HG02970 (cell line): ENCODE measurements around the gene NINJ2.
"Not testable (repeated sequence)": the region's sequence is repeated elsewhere in the genome, so short reads cannot be mapped to it uniquely, and the experiment has no call there.

ENCODE experiments used
- ATAC-seq: cut with Tn5 transposase; IDR thresholded peaks from one replicate; pipeline ENCODE4 v1.9.1; 2021; ENCODE audit warnings: mild to moderate bottlenecking, moderate library complexity, moderate number of reproducible peaks; ENCODE audit not compliant: unreplicated experiment, low FRiP score

The NINJ2 gene

DNA sequence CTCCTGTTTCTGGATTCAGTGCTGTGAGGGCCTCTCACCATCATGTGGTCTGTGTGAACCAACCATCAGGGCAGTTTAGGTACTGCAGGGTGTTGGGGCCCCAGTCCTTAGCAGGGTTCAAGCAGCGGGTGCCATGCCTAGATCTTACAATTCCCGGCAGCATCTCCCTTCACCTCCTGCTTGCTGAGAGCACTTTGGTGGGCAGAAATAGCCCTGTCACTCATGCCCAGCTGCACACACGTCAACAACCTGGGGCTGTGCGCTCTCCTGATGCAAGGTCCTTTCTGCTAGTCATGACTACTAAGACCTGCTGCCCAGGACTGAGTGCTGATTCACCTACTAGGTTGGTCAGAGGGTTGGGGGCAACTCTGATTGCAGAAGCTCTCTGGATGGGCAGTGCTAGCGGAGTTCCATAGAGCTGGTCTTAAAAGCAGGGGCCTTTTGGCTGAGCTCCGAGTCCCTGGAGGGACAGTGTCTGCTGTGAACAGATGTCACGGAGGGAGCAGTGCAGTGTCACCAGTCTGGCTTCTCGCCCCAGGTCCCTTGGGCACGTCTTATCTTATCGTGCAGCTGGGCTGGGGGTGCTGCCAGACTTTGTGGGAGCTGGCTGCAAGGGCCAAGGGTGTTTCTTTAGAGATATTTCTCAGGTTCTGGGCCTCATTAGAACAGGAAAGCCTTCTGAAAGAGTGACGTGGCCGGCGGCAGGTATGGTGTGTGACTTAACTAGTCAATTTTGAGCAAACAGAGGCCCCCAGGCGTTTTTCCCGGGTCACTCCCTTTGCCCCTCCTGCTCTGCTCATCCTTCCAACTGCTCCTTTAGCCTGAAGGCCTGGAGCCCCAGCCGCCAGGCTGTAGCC lies 71.8 kb downstream of the NINJ2 start:
- no peak for ATAC-seq

DNA sequence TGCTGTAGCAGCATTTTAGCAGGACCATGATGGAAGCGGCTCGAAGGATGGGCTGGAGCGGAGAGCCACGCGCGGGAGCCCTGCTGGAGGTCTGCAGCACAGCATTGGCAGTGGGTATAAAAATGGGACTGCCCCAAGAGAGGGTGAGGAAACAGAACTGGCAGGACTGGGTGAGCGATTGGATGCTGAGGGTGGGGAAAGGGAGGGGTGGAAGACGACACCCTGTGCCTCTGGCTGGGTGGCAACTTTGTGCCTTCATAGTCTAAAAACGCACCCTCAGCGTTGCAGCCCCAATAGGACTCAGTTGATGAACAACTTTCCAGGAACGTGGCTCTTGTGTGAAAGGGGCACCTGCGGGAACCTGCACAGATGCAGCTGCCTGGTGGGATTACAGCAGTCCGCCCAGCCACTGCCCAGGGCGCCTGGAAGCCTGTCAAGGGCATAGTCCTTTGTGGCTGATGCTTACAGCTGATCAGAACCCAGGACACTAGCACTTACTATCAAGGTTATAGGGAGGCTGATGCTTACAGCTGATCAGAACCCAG lies 73.0 kb downstream of the NINJ2 start:
- no peak for ATAC-seq

DNA sequence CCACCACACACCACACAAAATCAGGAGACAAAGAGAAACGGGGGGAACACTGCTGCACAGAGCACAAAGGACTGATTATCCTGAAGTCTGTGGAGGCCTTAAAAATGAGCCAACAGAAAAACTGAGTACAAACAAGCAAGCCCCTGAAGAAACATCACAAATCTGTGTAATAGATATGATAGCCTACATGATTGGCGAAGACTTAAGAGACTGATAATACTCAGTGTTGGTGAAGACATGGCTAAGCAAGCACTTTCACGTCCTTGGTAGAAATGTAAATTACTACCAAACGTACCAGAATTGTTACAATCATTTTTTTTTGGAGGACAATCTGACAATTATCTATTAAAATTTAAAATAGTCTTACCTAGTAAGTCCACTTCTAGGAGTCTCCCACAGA lies 74.6 kb downstream of the NINJ2 start:
- ATAC-seq, result no peak

DNA sequence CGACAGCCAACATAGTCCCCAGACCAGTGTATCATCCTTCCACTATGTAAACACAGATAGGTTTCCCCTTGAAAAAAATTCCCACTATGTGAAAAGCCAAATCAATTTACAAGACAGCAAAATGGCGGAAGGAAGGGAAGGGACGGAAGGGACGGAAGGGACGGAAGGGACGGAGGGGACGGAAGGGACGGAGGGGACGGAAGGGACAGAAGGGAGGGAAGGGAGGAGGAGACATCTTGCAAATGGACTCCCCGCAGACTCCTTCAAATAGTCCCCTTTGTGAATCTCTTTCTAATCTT lies 75.3 kb downstream of the NINJ2 start:
- ATAC-seq, result no peak

DNA sequence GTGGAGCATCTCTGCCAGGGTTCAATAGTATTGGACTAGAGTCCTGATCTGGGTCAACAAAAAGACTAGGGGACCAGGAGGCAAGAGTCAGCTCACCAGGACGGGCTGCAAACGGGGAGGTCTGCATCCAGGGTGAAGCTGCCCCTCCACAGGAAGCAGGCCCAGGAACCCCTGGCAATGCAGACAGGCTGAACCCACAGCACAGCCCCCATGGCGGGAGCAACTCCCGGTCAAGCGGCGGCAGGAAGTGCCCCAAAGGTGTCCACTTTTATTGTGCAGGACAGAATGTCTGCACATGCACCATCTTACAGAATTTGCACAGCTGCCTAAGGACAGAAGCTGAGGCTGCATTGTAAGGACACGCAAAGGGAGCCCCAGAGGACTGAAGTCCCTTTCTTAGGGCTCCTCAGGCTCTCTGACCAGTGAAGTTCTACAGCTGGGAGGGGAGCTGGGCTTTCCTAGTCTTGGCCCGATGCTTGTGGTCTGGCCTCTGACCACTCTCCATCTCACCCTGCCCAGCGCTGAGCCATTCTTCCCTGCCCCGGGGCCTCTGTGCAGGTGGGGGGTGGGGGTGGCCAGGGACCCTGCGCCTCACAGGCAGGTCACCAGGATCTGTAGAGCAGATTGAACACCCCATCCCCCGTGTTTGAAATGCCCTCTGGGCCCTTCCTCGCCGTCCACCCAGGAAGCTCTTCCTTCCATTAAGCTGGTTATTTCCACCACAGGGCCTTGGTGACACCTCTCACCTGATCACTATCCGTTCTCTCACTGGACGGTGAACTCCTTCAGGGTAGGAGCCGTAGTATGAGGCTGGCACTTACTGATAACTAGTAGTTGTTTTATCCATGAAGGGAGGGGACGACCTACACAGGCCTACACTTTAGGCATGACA lies 75.9 kb downstream of the NINJ2 start:
- no peak for ATAC-seq

DNA sequence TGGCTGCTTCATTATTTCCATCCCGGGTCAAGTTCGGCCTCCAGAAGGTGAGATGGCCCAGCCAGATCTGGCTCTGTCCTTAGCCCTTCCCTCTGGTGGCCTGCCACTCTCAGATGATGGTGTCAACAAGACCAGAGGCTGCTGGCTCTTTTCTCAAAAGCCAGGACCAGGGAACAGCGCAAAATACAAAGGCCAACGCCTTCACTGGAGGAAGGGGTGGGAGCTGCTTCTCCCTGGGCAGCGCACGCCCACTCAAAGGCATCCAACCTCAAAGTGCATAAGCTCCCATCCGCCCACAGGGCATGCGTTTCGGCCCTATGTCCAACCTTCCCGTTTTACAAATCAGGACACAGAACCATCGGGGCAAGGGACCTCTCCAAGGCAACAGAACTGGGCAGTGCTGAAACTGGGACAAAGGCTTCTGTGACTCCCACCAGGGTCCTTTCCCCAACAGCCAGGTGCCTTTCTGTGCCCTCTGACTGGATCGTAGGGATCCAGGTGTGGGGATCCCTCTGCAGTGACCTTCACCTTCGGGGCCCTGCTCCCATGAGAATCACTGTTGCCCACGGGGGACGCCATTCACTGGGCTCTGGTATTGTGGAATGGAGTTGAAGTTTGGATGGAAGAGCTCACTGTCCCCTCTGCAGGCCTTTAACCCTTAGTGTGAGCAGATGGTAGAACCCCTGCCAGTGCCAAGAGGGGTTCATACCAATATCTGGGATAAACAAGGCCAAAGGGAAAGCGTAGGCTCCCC lies 76.8 kb downstream of the NINJ2 start:
- ATAC-seq, result no peak

DNA sequence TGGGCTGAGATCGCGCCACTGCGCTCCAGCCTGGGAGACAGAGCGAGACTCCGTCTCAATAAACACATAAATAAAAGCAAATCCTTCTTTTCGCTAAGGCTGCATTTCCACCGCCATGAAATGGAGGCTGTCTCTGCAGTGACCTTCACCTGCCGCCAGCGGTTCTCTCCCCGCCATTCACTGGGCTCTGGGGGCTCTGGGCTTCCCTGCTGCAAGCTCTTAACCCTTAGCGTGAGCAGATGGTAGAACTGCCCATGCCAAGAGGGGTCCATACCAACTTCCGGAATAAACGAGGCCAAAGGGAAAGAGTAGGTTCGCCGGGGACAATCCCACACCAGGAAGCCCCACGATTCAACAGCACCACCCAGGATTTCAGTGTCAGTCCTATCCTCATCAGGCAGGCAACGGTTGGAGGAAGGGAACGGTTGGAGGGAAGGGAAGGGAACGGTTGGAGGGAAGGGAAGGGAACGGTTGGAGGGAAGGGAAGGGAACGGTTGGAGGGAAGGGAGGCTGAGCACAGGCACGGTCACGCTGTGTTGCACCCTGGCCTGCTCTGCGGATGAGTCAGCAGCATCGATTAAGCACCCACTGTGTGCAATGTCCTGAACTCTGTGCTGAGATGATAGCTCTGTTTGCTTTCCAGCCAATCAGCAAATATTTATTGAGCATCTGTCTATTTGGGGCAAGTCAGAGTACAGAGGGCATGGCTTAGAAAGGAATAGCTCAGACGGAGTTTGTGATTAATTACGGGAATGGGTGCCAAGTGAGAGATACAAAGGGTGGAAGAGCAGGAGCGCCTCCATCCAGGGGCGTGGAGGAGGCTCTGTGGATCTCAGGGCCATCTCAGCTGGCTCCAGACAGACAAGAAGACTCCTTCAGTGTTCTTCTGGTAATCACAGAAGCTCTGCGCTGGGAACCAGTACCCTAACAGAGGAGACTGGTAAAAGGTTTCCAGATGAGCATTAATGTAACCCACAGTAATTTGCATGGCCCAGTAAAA lies 77.9 kb downstream of the NINJ2 start:
- no peak for ATAC-seq

DNA sequence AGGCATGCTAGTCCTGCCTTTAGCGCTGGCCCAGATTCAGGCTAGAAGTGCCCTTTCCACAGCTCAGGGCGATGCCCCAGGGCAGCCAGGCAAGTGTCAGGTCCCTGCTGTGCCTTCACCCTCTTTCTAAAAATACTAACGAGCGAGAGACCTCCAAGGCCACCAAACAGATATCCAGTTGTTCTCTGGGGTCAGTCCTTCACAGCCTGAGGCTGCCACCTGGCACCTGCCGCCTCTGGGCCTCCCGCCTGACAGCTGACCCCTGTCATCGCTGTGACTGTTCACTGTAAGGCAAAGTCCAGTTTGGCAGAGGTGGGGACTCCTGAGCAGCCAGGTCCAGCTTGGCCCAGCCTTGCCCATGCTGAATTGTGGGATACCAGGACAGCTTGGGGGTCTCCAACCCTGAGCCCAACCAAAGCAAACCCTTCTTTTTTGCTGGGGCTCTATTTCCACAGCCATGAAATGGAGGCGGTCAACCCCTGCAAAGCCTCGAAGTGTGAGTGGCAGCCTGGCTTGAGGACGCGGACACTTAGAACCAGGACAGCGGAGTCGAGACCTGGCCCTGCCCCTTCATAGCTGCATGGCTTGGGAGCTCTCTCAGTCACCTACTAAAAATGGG lies 79.9 kb downstream of the NINJ2 start:
- no peak for ATAC-seq

DNA sequence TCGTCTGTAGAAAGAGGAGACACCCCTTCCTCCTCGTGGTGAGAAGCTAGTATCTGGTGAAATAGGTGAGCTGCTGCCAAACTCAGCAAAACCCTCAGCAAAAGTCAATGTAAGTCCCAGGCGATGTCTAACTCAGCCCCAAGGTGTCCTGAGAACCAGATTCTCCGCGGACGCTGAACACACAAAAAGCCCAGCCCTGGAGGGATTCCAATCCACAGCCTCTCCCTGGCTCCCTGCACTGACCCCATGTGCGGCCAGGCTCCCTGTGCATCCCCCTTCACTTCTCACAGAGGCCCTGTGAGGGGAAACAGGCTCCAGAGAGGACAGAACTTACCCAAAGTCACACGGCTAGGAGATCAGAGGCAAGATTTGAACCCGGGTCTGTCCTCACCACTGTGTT lies 81.5 kb downstream of the NINJ2 start:
- ATAC-seq, result no peak

DNA sequence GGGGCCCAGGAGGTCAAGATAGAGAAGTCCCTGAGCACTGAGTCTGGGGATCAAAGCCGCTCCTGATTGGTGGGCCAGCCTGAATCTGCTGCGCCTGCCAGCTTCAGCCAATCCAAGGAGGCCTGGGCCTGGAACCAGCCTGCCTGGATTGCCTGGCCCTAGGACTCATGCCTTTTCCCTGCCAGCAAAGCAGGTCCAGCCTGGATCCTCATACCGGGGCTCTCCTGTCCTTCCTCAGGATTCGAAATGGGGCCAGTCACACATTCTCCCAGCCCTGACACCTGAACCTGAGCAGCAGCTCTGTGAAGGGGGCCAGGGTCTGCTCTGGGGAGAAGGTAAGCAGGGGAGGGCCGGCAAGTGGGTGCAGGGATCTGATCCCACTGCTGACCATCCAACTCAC lies 81.9 kb downstream of the NINJ2 start:
- ATAC-seq, result no peak

DNA sequence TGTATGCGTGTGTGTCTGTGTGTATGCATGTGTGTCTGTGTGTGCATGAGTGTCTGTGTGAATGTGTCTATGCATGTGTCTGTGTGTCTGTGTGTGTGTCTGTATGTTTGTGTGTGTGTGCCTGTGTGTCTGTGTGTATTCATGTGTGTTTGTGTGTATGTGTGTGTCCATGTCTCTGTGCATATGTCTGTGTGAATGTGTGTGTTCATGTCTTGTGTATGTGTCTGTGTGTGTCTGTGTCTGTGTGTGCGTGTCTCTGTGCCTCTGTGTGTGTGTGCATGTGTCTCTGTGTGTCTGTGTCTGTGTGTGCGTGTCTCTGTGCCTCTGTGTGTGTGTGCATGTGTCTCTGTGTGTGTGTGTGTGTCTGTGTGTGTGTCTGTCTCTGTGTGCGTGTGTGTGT lies 82.4 kb downstream of the NINJ2 start:
- ATAC-seq, result no peak

DNA sequence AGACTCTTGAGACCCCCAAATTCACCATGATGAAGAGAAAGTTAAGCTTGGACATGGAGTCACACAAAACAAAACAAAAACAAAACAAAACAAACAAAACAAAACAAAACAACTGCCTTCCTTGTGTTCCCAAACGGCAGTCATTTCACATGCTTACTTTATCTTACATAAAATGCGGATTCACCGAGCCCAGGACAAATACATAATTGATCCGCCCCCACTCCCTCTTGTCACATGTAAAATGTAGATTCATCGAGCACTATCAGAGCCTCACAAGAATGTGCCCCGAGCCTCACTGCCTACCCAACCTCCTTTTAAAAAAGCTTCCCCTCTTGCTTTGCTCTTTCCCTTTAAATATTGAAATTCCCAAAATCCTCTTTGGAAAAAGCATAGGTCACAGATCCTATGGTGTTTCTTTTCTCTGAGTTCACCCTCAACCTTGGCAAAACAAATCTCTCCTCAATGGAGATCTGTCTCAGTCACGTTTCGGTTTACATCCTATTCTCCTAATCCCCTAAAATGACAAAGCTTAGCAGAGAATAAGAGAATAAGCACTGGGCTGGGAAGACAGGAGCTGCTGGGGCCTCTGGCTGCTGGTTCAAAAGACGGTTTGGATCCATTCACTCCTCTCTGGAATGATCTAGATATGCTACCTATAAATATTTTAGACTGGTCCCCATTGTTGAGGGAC lies 83.7 kb downstream of the NINJ2 start:
- no peak for ATAC-seq

DNA sequence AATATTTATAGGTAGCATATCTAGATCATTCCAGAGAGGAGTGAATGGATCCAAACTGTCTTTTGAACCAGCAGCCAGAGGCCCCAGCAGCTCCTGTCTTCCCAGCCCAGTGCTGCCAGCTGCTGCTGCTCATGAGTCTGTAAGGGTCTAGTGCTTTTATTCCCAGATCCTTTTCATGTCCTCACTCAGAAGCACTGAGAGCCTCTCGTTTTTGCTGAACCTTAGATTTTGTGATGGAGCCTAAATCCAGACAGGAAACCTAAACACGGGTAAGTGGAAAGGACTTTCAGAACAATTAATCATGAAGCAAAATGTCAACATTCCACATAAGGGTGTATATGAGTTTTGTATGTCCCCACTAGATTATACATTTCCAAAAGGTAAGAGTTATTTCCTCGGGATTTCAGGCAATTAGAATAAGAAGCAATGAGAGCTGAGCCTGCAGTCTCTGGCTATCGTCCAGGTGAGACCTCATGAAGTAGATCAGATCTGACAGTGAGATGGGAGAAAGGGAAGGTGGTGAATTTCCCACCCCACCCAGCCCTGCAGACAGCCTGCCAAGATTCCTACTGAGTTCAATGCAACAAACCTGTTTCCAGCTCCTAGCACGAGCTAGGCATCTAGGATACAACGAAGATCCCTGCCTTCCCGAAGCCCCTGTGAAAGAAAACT lies 84.4 kb downstream of the NINJ2 start:
- ATAC-seq, result no peak

DNA sequence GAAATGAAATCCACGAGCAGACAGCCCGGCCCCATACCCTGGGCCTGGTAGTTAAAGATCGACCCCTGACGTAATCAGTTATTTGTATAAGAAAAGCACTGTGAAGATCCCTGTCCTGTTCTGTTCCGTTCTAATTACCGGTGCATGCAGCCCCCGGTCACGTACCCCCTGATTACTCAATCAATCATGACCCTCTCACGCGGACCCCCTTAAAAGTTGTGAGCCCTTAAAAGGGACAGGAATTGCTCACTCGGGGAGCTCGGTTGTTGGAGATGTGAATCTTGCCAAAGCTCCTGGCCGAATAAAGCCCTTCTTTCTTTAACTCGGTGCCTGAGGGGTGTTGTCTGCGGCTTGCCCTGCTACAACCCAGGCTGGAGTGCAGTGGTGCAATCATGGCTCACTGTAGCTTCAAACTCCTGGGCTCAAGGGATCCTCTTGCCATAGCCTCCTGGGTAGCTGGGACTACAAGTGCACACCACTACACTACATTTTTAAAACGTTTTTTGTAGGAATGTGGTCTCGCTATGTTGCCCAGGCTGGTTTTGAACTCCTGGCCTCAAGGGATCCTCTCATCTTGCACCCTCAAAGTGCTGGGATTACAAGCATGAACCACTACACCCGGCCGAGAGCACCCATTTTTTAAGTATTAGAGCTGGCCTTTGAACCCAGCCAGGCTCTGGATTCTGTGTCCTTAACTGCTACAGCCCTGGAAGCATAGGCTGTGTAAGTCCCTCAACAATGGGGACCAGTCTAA lies 85.1 kb downstream of the NINJ2 start:
- not testable (repeated sequence) for ATAC-seq

DNA sequence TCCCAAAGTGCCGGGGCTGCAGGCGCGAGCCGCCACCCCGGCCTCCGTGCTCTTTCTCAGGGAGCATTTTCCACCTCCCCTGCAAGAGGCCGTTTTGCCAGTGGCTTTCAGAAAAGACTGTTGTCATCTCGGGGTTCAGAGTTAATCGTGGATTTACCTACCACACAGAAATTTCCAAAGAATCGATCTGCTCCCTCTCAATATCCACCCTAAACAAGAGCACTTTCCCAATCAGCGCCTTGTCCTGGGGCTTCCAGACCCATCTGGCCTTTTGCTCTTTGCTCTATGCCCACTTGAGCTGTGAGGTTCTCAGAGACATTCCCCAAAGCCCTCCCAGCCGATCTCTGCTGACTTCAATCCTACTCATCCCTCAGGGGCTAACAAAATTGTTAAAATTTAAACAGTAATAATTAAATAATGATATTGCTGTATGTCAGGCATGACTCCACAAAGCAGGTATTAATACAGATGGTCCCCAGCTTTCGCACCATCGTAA lies 86.6 kb downstream of the NINJ2 start:
- no peak for ATAC-seq

DNA sequence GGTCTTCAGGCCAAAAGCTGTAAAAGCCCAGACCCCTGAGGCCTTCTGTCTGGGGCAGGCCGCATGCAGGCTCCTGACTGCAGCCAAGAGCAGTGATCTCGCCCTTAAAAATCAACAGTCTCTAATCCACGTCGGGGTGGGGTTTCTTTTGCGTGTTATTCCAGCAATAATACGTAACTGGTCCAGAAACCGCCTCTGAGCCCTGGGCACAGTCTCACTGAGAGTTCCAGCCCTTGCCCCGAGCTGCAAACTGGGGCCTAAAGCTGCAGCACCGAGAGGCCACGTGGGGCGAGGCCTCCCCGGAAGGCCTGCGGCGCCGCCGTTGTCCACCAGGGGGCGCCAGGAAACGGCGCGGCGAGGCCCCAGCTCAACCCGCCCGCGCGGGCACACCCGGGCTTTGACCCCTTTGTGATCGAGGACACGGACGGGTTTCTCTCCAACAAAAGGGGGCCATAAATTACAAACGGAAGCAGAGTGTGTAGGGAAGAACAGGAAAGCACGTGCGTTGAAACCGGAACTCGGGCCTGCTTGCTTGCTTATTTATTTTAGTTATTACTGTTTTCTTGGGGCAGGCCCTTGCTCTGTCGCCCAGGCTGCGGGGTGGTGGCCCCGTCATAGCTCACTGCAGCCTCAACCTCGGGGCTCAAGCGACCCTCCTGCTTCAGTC lies 87.2 kb downstream of the NINJ2 start:
- ATAC-seq, result no peak

DNA sequence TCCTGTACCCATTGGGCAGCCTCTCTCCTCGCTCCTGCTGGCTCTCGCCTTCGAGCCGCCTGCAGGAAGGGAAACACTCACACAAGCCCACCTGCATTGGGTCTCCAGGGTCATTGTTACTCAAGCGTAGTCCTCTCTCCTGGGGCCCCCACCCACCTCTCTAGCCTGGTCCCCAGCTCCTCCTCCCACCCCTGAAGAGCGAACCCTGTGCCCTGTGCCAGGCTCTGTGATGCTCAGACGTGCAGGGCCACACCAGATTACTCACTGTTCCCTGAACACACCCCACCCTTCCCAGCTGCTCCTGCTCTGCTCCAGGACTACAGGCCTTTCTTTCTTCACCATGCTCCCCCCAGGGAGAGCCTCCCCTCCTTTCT lies 88.1 kb downstream of the NINJ2 start:
- ATAC-seq, result no peak
